HEK293T (cell line): ENCODE measurements around the gene MED4.
"Not testable (repeated sequence)": the region's sequence is repeated elsewhere in the genome, so short reads cannot be mapped to it uniquely, and the experiment has no call there.

Experiments
- CTCF ChIA-PET: fragments of 350-600 bp; formaldehyde crosslinking; extraction: SDS; loops from one replicate; lab custom pipeline; 2021; ENCODE audit warnings: antibody characterized with exemption, inconsistent platforms; lab: Yijun Ruan, JAX
- POLR2A ChIA-PET: fragments of 350-600 bp; formaldehyde crosslinking; extraction: SDS; loops from one replicate; lab custom pipeline; 2020; ENCODE audit warnings: antibody characterized with exemption, inconsistent platforms; lab: Yijun Ruan, JAX
- DNase-seq: peaks from one replicate; pipeline ENCODE4 v3.0.0; 2012; ENCODE audit warnings: mixed read lengths; ENCODE audit errors: extremely low spot score
- ARNT ChIP-seq: fragments of 450-650 bp; IDR thresholded peaks from 2 replicates; pipeline ENCODE4 v1.6.1; 2017; ENCODE audit warnings: mild to moderate bottlenecking
- BHLHE40 ChIP-seq: fragments of 450-650 bp; IDR thresholded peaks from 2 replicates; pipeline ENCODE4 v1.6.1; 2016; ENCODE audit warnings: mild to moderate bottlenecking, moderate library complexity, borderline replicate concordance
- CTBP1 ChIP-seq: fragments of 450-650 bp; IDR thresholded peaks from 2 replicates; pipeline ENCODE4 v1.6.1; 2016; ENCODE audit warnings: borderline replicate concordance
- ELF4 ChIP-seq: fragments of 450-650 bp; IDR thresholded peaks from 2 replicates; pipeline ENCODE4 v1.6.1; 2017; ENCODE audit warnings: antibody characterized with exemption
- FOXA1 ChIP-seq: fragments of 450-650 bp; IDR thresholded peaks from 2 replicates; pipeline ENCODE4 v1.6.1; 2016; ENCODE audit warnings: mild to moderate bottlenecking
- FOXK2 ChIP-seq: fragments of 450-650 bp; IDR thresholded peaks from 2 replicates; pipeline ENCODE4 v1.6.1; 2016; ENCODE audit warnings: mild to moderate bottlenecking
- FOXM1 ChIP-seq: fragments of 450-650 bp; IDR thresholded peaks from 2 replicates; pipeline ENCODE4 v1.6.1; 2017; ENCODE audit warnings: mild to moderate bottlenecking, borderline replicate concordance
- HDGF ChIP-seq: fragments of 450-650 bp; IDR thresholded peaks from 2 replicates; pipeline ENCODE4 v1.6.1; 2017; ENCODE audit warnings: antibody characterized with exemption, borderline replicate concordance
- L3MBTL2 ChIP-seq: fragments of 450-650 bp; conservative IDR thresholded peaks from 2 replicates; pipeline ENCODE4 v1.6.1; 2016; ENCODE audit warnings: mild to moderate bottlenecking
- LEF1 ChIP-seq: fragments of 450-650 bp; IDR thresholded peaks from 2 replicates; pipeline ENCODE4 v1.6.1; 2017; ENCODE audit warnings: mild to moderate bottlenecking, borderline replicate concordance
- NFRKB ChIP-seq: fragments of 450-650 bp; IDR thresholded peaks from 2 replicates; pipeline ENCODE4 v1.6.1; 2016; ENCODE audit warnings: mild to moderate bottlenecking, moderate library complexity
- PKNOX1 ChIP-seq: fragments of 450-650 bp; IDR thresholded peaks from 2 replicates; pipeline ENCODE4 v1.6.1; 2016
- SP1 ChIP-seq: fragments of 450-650 bp; IDR thresholded peaks from 2 replicates; pipeline ENCODE4 v1.6.1; 2017
- SUZ12 ChIP-seq: fragments of 450-650 bp; IDR thresholded peaks from 2 replicates; pipeline ENCODE4 v1.6.1; 2016; ENCODE audit warnings: mild to moderate bottlenecking
- TARDBP ChIP-seq: fragments of 450-650 bp; IDR thresholded peaks from 2 replicates; pipeline ENCODE4 v1.6.1; 2016
- ZNF384 ChIP-seq: fragments of 450-650 bp; IDR thresholded peaks from 2 replicates; pipeline ENCODE4 v1.6.1; 2016

The MED4 gene

GRCh38 chr13:48068952-48069351, 26.0 kb downstream of the MED4 start:
- DNase-seq = no peak
- CTCF ChIA-PET = no interaction called here
- POLR2A ChIA-PET = no interaction called here
- TF ChIP-seq SUZ12 (no peak), CTBP1 (no peak), LEF1 (no peak), BHLHE40 (no peak), L3MBTL2 (no peak), SP1 (no peak), HDGF (no peak), FOXM1 (no peak), TARDBP (no peak), FOXA1 (no peak), PKNOX1 (no peak), NFRKB (no peak), ZNF384 (no peak), ARNT (no peak), FOXK2 (no peak), ELF4 (no peak)

GRCh38 chr13:48068036-48068435, 26.9 kb downstream of the MED4 start:
- no peak for TF ChIP-seq FOXA1
- TF ChIP-seq HDGF = no peak
- no peak for TF ChIP-seq BHLHE40
- no peak for TF ChIP-seq FOXK2
- no peak for TF ChIP-seq CTBP1
- TF ChIP-seq SP1 = no peak
- no peak for TF ChIP-seq TARDBP
- TF ChIP-seq SUZ12 = no peak
- TF ChIP-seq ZNF384 = no peak
- TF ChIP-seq NFRKB = no peak
- TF ChIP-seq LEF1 = no peak
- no peak for TF ChIP-seq PKNOX1
- no peak for DNase-seq
- ChIA-PET POLR2A (no interaction called here), CTCF (interaction anchor here (0.7 kb wide), 1 partner anchor 165 kb away, joined by 3 read pairs; the partner anchor contains the start of gene ITM2B)

- POLR2A ChIA-PET = no interaction called here
- no peak for DNase-seq
- TF ChIP-seq HDGF = no peak
- CTCF ChIA-PET = no interaction called here
These were observed 28.5 kb downstream of the MED4 start for GRCh38 chr13:48066310-48066989.

- POLR2A ChIA-PET, DNase-seq, CTCF ChIA-PET: not testable (repeated sequence)
These were observed 35.0 kb downstream of the MED4 start for GRCh38 chr13:48059951-48060350.

- CTCF ChIA-PET, DNase-seq, POLR2A ChIA-PET: not testable (repeated sequence)
These were observed 36.4 kb downstream of the MED4 start for GRCh38 chr13:48058536-48058935.

- no peak for DNase-seq
- ChIA-PET POLR2A (no interaction called here), CTCF (no interaction called here)
- no peak for TF ChIP-seq HDGF
- no peak for TF ChIP-seq PKNOX1
- no peak for TF ChIP-seq SP1
- no peak for TF ChIP-seq NFRKB
- no peak for TF ChIP-seq FOXK2
- no peak for TF ChIP-seq LEF1
- TF ChIP-seq CTBP1 = no peak
- TF ChIP-seq SUZ12 = no peak
- TF ChIP-seq ARNT = no peak
- no peak for TF ChIP-seq BHLHE40
- TF ChIP-seq ELF4 = no peak
- no peak for TF ChIP-seq L3MBTL2
- TF ChIP-seq TARDBP = no peak
- TF ChIP-seq FOXM1 = no peak
- TF ChIP-seq FOXA1 = no peak
- no peak for TF ChIP-seq ZNF384
These were observed 39.2 kb downstream of the MED4 start for GRCh38 chr13:48055712-48056111.

- ChIA-PET CTCF (no interaction called here), POLR2A (no interaction called here)
- no peak for DNase-seq
- TF ChIP-seq ZNF384 (no peak), NFRKB (no peak), ELF4 (no peak), FOXA1 (no peak), SUZ12 (no peak), HDGF (no peak), FOXM1 (no peak), TARDBP (no peak), BHLHE40 (no peak), ARNT (no peak), LEF1 (no peak), PKNOX1 (no peak), L3MBTL2 (no peak), FOXK2 (no peak)
These were observed 40.3 kb downstream of the MED4 start for GRCh38 chr13:48054601-48055000.
